Measurements from ENCODE around the gene IGIP.
A peak's percentile ranks its signal among the peaks of the same experiment; 100 is the strongest.

Gene IGIP

DNA sequence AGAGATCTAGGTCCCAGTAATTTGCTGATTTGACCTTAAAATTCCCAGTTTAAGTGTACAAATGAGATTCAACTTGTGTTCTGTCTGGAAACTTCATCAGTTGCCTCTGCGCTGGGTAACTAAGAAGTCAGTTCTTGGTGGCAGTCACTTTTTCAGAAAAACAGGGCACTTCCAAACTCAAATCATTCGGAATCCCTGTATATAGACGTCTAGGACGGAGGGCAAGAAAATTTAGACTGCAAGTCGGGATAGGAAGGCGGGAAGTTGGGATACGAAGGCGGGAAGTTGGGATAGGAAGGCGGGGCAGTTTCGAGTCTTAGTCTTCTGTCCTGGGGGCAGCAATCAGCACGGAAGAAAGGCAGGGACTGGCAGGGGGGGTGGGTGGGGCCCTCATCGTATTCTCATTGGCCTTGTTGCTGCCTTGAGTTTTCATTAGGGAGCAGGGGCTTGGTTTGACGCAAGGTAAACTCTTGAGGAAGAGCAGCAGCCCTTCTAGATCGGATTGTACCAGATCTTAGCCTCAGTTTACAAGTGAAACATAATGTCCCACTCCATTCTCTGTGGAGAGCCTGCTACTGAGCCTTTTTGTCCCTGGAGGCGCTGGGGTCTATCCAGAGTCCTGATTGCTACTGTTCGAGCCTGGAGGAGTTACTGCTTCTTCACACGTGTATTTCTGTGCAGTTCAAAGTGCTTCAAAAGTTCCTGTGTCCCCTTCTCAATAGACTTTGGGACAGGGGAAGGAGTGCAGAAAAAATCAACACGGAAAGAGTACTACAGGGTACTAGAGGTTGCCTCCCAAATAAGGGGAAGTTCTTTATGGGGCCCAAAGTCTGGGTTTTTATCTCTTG, 14.5 kb upstream of the IGIP start:
- no peak for DNase-seq (ENCODE audit: low spot score)

DNA sequence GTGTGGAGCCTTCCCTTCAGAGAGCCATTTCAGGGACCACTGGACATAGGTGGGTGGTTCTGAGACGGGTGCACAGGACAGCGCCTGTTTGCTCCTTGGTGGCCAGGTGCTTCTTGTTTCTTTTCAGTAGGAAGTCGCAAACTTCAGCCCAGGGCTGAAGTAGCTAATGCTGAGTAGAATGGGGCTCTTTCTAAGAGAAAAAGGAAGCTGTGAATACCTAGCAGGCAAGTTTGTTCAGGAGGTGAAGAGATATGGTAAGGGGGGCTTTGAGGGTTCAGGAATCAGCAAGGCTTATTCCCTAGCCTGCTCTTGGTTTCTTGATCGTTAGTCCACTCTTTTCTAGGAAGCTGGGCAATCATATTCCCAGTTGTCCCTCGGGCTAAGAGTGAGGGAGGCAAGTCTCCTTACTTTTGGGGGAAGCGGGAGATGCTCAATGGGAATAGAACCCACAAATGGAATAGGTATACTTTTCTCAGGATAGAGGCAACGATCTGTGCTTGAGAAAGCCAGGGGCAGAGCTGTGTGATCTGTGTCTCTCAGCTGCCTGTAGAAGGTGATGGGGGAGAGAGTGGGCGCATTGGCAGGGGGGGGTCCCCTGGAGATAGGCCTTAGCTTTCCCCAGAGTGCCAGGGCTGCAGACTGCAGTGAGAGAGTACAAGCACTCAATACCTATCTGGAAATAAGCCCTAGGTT, 13.7 kb upstream of the IGIP start:
- no peak for DNase-seq (ENCODE audit: low spot score)

DNA sequence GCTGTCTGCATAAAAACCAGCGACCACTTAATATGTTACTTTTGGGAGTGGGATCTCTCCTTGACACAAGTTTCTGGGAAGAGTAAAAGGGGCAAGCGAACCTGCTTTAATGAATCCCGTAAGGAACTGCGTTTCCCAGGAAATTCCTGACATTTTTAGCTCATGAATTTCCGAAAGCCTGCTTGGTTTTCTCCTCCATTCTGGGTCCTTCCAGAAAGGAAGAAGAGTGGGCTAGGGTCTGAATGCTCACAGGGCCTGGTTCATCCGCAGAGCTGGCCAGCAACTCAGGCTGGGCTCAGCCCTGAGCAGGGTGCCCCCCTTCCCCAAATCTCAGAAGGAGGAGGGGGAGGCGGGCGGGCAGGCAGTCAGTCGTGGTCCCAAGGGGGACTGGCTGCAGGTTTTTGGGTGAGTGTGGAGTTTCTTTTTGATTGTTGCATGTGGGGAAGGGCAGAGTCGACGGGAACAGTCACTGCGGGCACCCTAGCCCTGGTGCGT, 13.0 kb upstream of the IGIP start:
- DNase-seq (ENCODE audit: low spot score): no peak

DNA sequence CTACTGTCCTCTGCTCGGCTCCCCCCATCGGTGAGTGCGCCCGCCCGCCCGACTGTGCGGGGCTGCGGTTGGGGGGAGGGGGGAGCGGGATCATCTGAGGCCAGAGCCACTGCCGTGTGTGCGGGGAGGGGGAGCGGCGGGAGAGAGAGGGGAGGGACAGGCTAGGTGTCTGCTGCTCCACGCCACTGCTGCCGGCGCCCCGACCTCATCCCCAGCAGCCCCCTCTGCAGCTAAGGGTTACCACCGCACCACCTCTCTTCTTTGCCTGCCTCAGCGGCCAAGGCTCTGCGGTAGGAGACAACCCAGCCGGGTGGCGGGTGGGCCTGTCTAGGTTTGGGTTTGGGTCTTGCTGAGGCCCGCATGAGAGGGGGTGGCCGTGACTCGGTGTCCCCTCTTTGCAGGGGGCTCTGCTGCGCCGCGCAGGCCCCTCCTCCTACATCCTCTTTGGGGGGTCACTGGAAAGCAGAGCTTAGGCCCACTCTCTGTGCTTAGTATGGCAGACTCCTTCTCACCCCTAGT, 12.5 kb upstream of the IGIP start:
- DNase-seq (ENCODE audit: low spot score): no peak

DNA sequence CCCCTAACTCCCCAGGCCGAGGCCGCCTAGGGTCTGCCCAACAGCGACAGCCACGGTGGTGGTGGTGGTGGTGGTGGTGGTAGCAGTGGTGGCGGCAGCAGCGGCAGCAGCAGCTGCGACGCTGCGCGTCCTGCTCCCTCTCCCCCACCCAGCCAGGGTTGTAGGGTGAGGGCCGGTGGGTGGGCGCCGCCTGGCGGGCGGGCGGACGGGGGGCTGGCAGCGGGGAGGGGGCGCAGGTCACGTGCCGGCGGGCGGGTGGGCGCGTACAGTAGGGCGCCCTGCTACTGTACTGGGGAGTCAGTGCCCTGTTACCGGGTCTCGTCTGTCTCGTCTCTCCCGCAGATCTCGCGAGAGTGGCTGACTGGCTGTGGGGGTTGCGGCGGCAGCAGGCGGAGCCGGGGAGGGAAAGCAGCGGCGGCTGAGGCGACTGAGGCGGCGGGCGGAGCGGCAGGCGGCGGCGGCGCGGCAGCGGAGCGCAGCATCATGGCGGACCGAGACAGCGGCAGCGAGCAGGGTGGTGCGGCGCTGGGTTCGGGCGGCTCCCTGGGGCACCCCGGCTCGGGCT, 12.0 kb upstream of the IGIP start, which contains the start of gene PURA:
TSS of gene PURA (plus strand) at position 411 of the 565 bp plus-strand sequence. CDS start at position 484, 73 bp downstream.
- DNase-seq (ENCODE audit: low spot score): peak; percentile 96

- DNase-seq (ENCODE audit: low spot score): peak; percentile 18
These were observed 11.2 kb upstream of the IGIP start for GRCh38 chr5:140114341-140115185.

DNA sequence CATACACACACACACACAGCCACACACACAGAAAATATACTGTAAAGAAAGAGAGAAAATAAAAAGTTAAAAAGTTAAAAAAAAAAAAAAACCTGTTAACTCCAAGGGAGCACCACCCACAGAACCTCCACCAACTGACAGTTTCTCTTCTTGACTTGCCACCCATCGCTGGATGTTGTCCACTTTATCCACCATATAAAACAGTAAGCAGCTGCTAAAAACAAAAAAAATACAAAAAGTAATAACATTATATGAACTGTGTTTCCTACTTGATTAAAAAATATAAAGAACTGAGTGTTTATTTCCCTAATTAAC, 10.6 kb upstream of the IGIP start:
- no peak for DNase-seq (ENCODE audit: low spot score)

DNA sequence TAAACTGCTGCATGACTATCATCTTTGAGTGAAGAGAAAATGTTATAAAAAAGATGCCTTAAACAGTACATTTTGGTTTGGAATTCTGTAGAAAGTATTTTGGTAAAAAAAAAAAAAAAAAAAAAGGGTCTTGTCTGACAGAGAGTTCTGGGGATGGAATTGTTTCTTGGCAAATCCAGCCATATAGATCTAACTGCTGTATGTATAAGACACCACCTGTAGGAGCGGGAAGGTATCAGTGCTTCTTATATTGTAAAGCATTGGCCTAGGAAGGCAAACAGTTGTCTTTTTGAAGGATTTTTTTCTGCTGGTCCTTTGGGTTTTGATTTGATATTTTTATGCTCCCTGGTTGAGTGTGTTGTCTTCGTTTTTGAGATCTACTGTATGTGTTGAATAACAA, 9.0 kb upstream of the IGIP start:
- DNase-seq (ENCODE audit: low spot score): no peak

DNA sequence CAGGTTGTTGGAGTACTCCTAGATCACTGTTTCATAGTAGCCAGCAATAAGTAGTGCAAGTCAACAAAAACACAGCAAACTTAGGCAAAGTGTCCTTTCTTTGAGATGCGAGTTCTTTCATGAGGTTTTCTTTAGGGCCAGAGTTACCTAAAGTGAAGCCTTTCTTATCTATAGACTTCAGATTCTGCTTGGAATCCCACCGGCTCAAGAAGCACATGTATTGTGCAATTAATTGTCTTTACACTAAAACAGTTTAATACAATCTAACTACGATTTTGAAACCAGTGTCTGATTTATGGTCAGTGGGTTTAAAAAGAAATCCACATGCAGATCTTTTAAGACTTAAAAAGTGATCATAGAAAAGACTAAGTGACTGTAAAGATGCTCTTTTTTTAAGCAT, 8.2 kb upstream of the IGIP start:
- no peak for DNase-seq (ENCODE audit: low spot score)

DNA sequence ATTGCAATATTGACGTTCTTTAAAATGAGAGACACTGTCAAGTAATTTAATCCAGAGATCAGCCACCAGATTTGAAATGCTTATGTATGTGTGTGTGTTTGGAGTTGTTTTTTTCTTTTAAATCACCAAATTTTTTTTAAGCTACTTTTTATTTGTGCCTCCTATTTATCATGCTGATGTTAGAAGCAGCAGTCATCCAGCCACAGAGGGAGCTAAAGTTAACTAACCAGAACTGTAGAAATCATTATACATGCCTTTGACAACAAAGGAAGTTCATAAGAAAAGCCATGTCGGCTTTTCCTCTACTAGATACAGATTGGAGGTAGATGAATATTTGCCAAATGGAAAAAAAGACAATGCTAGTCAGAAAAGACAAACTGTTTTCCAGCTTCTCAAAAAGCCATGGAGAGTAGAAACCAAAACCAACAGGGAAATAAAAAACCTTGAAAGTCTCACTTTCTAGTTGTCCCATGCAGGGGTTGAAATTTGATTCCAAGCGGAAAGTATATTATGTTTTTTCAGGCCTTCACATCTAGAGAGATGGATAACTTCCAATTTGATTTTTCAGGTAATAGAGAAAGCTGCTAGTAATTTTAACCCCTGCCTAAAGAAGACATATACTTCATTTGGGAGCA, 7.3 kb upstream of the IGIP start:
- no peak for DNase-seq (ENCODE audit: low spot score)

DNA sequence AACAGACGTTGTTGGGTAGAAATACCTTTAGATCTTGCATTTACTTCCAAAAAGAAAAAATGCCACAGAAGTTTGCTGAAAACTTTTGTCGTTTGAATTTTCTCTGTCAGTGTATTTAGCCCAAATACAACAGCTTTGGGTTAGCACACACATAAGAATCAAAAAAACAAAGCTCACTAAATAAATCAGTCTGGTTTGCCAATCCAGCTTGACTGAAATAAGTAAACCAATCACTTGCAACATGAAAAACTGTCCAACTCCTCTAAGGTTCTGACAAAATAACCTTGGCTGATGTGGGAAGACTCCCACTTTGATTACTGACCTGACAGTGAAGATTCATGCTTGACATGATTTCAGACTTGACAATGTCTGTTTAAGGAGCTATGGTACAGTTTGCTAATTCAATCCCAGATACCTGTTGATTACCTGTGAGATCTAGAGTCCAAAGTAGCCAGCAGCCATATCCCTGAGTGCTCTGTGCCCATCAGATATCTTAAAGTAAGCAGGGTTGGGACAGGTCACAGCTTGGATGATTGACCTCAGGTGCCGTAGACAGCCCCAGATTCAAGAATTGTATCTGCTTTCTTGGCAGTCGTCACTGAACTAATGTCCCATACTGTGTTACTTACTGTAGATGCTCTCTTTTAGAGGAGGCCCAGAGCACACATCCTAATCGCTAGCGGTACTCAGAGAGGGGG, 727 bp downstream of the IGIP start:
- DNase-seq (ENCODE audit: low spot score): no peak

DNA sequence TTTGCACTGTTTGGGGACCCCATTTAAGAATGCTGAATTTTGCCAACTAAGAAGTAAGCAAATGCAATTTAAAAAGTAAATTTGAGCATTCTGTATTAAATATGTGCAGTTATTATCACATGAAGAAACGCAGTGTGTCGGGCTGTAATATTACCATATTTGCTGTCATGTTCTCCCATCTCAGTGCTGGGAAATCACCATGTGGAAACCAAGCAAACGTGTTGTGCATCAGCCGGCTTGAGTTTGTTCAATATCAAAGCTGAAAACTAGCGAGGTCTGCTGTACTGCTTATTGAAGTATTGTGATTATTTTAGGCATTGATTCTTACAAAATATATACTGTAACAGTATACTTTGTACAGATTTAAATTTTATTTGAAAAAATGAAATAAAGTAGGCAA, 2.6 kb downstream of the IGIP start:
- no peak for DNase-seq (ENCODE audit: low spot score)

DNA sequence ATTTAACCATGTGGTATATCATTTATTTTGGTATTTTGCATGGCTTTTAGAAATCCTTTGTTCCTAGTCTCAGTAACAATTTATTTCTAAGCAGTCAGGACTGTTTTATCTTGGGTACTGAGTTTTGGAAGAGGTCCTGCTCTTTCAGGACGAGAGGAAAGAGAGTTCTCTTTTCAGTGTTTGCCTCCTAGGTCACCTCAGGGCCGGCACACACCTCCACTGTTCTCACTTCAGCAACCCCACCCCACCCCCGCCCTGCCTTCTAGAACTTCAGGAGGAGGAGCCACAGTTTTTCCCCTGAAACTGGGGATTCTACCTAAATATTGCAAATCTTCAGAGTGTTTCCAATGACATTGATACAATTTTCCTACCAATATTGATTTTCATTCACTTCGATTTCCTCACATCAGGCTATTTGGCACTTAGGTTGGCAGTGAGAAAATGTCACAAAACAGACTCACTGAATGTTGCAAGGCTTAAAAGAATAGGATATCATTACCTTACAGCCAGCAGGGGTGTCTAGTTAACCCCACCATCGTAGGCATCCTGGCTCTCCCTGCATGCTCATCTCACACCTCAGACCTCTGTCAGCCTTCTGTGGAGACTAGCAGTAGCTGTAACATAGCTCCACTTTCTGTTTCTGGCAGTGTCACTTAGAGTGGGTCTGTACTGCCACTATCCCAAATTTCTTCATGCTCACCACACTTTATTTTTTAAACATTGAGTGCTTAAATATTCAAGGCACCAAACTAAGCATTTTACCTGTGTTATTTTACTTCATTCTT, 5.4 kb downstream of the IGIP start:
- no peak for DNase-seq (ENCODE audit: low spot score)

DNA sequence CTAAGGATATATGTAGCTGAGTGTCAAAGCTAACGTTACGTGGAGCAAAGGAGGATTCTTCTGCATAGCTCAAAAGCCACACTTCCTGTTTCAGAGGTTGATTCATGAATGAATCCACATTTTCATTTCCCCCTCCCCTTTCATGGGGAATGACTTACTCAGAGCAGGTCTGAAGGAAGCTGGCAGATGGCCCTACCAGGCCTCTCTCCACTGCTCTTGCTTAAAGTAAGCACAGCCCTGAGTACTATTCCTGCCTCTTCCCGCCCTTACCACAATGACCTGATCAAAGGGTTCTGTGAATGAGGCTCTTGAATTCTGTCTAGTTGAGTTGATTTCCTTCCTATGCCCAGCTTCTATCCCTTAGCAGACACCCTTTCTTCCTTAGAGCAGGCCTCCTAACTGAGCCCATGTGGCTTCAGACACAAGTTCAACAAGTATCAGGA, 6.3 kb downstream of the IGIP start:
- peak; percentile 17 for DNase-seq (ENCODE audit: low spot score)

DNA sequence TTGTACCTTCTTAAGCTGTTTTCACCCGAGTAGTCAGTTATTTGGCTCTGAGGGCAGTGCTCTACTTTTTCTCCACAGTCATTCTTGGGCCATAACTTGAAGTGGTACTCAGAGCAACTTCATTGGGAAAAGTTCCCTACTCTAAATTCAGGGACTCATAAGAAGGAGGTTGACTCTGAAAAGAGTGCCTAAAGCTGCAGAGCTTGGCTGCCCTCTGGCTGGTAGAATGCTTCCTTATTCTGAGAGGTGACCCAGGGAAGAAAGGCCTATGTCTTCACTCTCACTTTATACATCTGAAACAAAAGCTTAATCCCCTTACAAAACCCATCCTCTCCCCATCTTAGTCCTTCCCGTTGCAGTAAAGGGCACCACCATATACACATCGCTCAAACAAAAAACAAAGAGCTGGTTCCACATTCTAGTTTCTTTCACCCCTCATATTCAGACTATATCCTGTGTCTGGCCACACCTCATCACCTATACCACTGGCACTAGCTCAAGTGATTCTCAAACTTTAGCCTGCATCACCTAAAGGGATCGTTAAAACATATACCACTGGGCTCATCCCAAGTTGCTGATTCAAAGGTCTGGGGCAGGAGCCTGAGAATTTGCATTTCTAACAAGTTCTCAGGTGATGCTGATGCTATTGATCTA, 7.9 kb downstream of the IGIP start:
- DNase-seq (ENCODE audit: low spot score): no peak

GRCh38 chr5:140134277-140134935, 8.7 kb downstream of the IGIP start:
- no peak for DNase-seq (ENCODE audit: low spot score)

DNA sequence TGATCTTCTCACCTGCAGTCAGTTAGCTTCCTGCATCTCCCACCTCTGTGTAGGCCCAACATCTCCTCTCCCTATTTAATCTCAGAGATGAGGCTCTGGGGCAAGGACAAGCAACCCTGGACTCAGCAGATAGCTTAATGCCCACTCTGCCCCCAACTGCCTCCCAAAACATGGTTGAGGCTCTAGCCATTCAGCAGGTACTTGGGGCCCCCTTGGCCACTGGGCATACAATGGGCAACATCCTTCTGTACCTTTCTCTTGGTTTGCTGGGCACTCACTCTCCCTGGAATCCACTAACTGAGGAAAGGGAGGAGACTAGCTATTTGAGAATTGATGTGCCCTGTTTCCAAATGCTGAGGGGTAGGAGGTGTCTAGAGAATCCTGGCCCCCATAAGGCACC, 9.4 kb downstream of the IGIP start:
- DNase-seq (ENCODE audit: low spot score): no peak

- DNase-seq (ENCODE audit: low spot score): no peak
These were observed 10.9 kb downstream of the IGIP start for GRCh38 chr5:140136624-140137023.

- DNase-seq (ENCODE audit: low spot score): no peak
These were observed 14.7 kb downstream of the IGIP start for GRCh38 chr5:140140435-140140834.
